ENCODE results near the gene SPACA7. TPM values are rescaled to one million over a fixed set of nuclear protein-coding genes. Genes with fewer than 3 reads are reported as not detected.

Gene SPACA7
- total RNA-seq, 2 experiments from 2014 or later, result not detected

DNA sequence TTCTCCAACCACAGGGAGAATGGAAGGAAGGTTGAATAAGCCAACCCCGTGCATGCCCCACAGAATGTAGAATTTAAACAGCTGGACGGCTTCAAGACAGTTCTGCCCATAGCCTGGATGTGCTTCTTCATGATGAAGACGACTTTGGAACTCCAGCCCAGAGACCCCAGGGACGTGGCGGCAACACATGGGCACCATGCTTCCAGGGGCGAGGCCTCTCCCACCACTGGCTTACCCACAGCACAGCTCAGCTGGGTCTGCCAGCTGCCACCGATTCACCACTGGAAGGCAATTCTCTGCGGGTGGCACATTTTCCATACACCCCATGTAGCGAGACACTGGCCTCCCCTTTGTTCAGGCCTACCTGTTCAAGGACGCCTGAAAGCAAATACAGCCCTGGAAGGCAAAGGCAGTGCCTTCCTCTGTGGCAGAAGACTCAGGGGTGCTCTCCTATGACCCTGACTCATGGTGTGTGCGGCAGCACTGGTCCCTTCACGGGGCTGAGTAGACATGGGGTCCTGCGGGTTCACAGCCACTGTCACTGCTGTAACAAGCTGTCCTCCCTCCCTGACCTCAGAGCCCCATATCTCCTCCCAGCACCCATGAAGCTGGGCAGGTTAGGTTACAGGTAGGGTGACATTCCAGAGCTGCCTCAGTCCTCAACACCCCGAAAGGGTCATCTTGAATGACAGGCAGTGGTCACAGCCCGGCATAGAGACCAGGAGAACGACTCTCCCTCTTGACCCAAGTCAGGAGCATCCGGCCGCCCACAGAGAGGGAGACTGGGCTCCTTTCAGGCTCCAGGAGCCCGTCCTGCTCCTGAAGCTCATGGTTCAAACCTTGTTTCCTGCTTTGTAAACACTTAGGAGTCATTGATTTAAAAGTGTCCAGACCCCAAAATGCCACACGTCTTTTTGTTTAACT is 72.7 kb downstream of the SPACA7 start:
- no peaks in the 10 kb centered on the region for H3K4me1 ChIP-seq (ENCODE audit: insufficient read depth, low read length)
- H3K36me3 ChIP-seq (ENCODE audit: insufficient read depth, low read length), result no peaks in the 10 kb centered on the region
- H3K27me3 Mint-ChIP-seq, result peaks cover 24% of the 10 kb centered on the region
- H3K27ac ChIP-seq (ENCODE audit: low read depth in 1 of 2, low read length in 2 of 2), result no peak overlapping the region
- H3K27me3 ChIP-seq (ENCODE audit: control insufficient read depth in 1 of 2, insufficient read depth in 2 of 2, low read length in 2 of 2), result peaks cover 6% of the 10 kb centered on the region in 2 experiments
- no peak overlapping the region for H3K27ac Mint-ChIP-seq
- ChIA-PET CTCF (no interaction called here), POLR2A (no interaction called here)
- no peak overlapping the region for H3K4me3 Mint-ChIP-seq
- H3K9me3 ChIP-seq (ENCODE audit: control insufficient read depth in 1 of 2, insufficient read depth in 1 of 2, low read length in 2 of 2), result peaks cover 0 to 13% of the 10 kb centered on the region in 2 experiments
- no peaks in the 10 kb centered on the region for H3K4me1 Mint-ChIP-seq (ENCODE audit: low read depth)
- intact Hi-C loops (cut with DNase I, micrococcal nuclease), result no loop called here
- no peak for DNase-seq
- ATAC-seq (ENCODE audit: poor library complexity), result no peak
- H3K9me3 Mint-ChIP-seq, result no peaks in the 10 kb centered on the region
- no peak overlapping the region for H3K4me3 ChIP-seq (ENCODE audit: low read length)
- TF ChIP-seq, protein P1, sequence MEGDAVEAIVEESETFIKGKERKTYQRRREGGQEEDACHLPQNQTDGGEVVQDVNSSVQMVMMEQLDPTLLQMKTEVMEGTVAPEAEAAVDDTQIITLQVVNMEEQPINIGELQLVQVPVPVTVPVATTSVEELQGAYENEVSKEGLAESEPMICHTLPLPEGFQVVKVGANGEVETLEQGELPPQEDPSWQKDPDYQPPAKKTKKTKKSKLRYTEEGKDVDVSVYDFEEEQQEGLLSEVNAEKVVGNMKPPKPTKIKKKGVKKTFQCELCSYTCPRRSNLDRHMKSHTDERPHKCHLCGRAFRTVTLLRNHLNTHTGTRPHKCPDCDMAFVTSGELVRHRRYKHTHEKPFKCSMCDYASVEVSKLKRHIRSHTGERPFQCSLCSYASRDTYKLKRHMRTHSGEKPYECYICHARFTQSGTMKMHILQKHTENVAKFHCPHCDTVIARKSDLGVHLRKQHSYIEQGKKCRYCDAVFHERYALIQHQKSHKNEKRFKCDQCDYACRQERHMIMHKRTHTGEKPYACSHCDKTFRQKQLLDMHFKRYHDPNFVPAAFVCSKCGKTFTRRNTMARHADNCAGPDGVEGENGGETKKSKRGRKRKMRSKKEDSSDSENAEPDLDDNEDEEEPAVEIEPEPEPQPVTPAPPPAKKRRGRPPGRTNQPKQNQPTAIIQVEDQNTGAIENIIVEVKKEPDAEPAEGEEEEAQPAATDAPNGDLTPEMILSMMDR (IDR thresholded peaks at IDR 0.05), result no peak
- H3K36me3 Mint-ChIP-seq (ENCODE audit: low read depth), result no peaks in the 10 kb centered on the region

DNA sequence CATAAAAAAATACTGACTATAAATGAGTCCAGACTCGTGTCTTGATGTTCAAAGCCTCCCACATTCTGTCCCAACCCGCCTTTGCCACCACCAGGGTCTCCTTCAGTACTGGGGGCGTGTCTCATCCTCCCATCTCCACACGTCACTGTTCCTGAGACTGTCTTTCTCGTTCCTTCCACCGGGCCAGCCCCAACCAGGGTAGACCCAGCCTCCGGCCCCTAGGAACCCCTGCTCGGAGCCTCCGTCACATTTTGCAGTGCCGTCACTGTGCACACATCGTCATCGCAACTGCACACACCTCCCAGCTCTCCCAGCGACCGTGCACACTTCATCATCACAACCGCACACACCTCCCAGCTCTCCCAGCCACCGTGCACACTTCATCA is 73.4 kb downstream of the SPACA7 start:
- Mint-ChIP-seq H3K36me3 (ENCODE audit: low read depth) (no peaks in the 10 kb centered on the region), H3K27ac (no peak overlapping the region), H3K9me3 (no peaks in the 10 kb centered on the region), H3K4me3 (no peak overlapping the region), H3K27me3 (peaks cover 21% of the 10 kb centered on the region), H3K4me1 (ENCODE audit: low read depth) (no peaks in the 10 kb centered on the region)
- ATAC-seq (ENCODE audit: poor library complexity) (no peak), DNase-seq (no peak)
- intact Hi-C loops (cut with DNase I, micrococcal nuclease), result no loop called here
- Histone ChIP-seq H3K4me3 (ENCODE audit: low read length) (no peak overlapping the region), H3K27ac (ENCODE audit: low read depth in 1 of 2, low read length in 2 of 2) (no peak overlapping the region), H3K36me3 (ENCODE audit: insufficient read depth, low read length) (no peaks in the 10 kb centered on the region), H3K4me1 (ENCODE audit: insufficient read depth, low read length) (no peaks in the 10 kb centered on the region), H3K9me3 (ENCODE audit: control insufficient read depth in 1 of 2, insufficient read depth in 1 of 2, low read length in 2 of 2) (peaks cover 0 to 18% of the 10 kb centered on the region in 2 experiments), H3K27me3 (ENCODE audit: control insufficient read depth in 1 of 2, insufficient read depth in 2 of 2, low read length in 2 of 2) (peaks cover 2 to 5% of the 10 kb centered on the region in 2 experiments)
- POLR2A ChIA-PET, result no interaction called here
- CTCF ChIA-PET, result no interaction called here
- TF ChIP-seq, protein P1 (IDR thresholded peaks at IDR 0.05), result no peak

DNA sequence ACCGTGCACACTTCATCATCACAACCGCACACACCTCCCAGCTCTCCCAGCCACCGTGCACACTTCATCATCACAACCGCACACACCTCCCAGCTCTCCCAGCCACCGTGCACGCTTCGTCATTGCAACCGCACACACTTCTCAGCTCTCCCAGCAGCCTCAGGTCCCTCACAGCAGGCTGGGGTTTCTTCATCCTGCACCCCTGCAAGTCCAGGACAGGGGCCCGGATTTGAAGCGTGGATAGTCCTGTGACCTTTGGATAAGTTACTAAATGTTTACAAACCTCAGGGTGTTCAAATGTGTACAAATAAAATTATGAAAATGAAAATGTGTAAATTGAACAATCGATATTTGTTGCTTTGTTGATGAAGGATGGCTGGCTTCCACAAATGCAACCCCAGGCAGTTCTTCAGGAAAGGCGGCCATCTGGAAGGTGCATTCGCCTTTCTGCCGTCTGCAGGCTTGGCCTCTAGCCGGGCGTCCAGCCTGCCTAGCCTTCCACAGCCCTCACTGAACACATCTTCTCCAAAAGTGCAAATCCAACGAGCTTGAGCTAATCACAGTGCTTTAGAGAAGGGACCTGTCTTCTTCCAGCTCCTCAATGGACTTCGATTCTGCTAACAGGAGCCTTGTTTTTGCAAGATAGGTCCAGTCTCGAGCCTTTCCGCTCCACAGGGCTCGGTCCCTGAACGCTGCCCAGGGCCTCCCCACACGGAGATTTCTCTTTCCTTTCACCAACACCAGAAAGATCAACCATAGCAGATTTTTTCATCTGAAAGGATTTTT is 74.2 kb downstream of the SPACA7 start:
- DNase-seq (no peak), ATAC-seq (ENCODE audit: poor library complexity) (no peak)
- no peaks in the 10 kb centered on the region for H3K9me3 Mint-ChIP-seq
- Histone ChIP-seq H3K36me3 (ENCODE audit: insufficient read depth, low read length) (no peaks in the 10 kb centered on the region), H3K27ac (ENCODE audit: low read depth in 1 of 2, low read length in 2 of 2) (no peak overlapping the region), H3K4me1 (ENCODE audit: insufficient read depth, low read length) (no peaks in the 10 kb centered on the region), H3K4me3 (ENCODE audit: low read length) (no peak overlapping the region), H3K9me3 (ENCODE audit: control insufficient read depth in 1 of 2, insufficient read depth in 1 of 2, low read length in 2 of 2) (peaks cover 0 to 22% of the 10 kb centered on the region in 2 experiments), H3K27me3 (ENCODE audit: control insufficient read depth in 1 of 2, insufficient read depth in 2 of 2, low read length in 2 of 2) (peaks cover 2 to 5% of the 10 kb centered on the region in 2 experiments)
- H3K4me3 Mint-ChIP-seq, result no peak overlapping the region
- ChIA-PET POLR2A (no interaction called here), CTCF (no interaction called here)
- no peaks in the 10 kb centered on the region for H3K36me3 Mint-ChIP-seq (ENCODE audit: low read depth)
- H3K27ac Mint-ChIP-seq, result no peak overlapping the region
- intact Hi-C loops (cut with DNase I, micrococcal nuclease), result no loop called here
- no peaks in the 10 kb centered on the region for H3K4me1 Mint-ChIP-seq (ENCODE audit: low read depth)
- peaks cover 21% of the 10 kb centered on the region for H3K27me3 Mint-ChIP-seq
- TF ChIP-seq, protein P1 (IDR thresholded peaks at IDR 0.05), result no peak
